HUES48 (cell line): ENCODE data around the gene WIPF1.

Experiments
- H3K27ac ChIP-seq: one replicate; pipeline ENCODE4 v1.7.0; 2013; ENCODE audit warnings: low read depth, low read length, inconsistent platforms
- H3K27me3 ChIP-seq: 2 replicates; pipeline ENCODE4 v1.6.1; 2013; ENCODE audit warnings: mild to moderate bottlenecking, low read length; ENCODE audit not compliant: control insufficient read depth, insufficient read depth
- H3K36me3 ChIP-seq: 2 replicates; pipeline ENCODE4 v1.6.1; 2013; ENCODE audit warnings: low read length; ENCODE audit not compliant: control insufficient read depth, insufficient read depth
- H3K4me1 ChIP-seq: 2 replicates; pipeline ENCODE4 v1.6.1; 2013; ENCODE audit warnings: mild to moderate bottlenecking, low read length; ENCODE audit not compliant: control insufficient read depth, insufficient read depth
- H3K4me3 ChIP-seq: 2 replicates; pipeline ENCODE4 v1.5.1; 2013; ENCODE audit warnings: mild to moderate bottlenecking, low read depth, low read length
- H3K9ac ChIP-seq: 2 replicates; pipeline ENCODE4 v1.6.1; 2013; ENCODE audit warnings: mild to moderate bottlenecking, low read depth, low read length, moderate library complexity
- H3K9me3 ChIP-seq: 2 replicates; pipeline ENCODE4 v1.6.1; 2013; ENCODE audit warnings: low read length; ENCODE audit not compliant: control insufficient read depth, insufficient read depth

The WIPF1 gene

DNA sequence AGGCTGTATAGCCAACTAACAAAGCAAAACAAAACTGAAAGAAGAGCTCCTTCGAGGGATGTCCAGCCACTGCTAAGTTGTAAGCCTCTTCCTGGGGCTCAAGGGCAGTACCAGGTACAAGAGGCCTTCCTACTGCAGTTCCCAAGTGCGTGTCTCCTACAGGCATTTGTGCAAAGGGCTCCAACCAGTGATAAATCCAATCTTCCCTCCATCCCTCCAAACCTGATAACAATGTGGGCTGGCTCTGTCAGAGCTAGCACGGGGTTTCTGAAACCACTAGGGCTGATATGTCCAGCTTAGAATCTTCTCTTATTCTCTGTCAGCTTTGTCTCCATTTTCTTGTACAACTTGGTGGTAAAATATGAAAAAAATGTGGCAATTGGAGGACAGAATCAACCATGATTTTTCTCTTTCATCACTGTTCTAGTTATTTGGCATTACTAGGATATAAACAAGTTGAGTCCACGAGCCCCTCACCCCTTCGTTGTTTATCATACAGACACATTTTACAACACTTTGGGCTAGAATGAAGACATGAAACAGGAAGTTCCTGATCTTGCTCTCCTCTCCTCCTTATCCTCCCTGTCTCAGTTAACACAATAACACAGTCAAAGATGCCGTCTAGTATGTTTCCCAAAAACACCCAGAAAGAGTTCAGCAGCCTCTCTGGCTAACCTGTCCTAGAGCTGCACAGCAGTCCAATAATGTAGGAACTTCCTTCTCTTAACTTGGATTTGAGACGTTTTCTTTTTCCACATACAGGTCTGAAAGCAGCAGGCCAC is 35.4 kb upstream of the WIPF1 start:
- H3K9me3 ChIP-seq = no peaks in the 10 kb centered on the region
- no peak overlapping the region for H3K9ac ChIP-seq
- H3K4me3 ChIP-seq = no peak overlapping the region
- no peaks in the 10 kb centered on the region for H3K27me3 ChIP-seq
- H3K36me3 ChIP-seq = no peaks in the 10 kb centered on the region
- peaks cover 10% of the 10 kb centered on the region for H3K4me1 ChIP-seq
- H3K27ac ChIP-seq = no peak overlapping the region

GRCh38 chr2:174631009-174631981 is 33.7 kb upstream of the WIPF1 start:
- Histone ChIP-seq H3K36me3 (no peaks in the 10 kb centered on the region), H3K4me3 (no peak overlapping the region), H3K9me3 (no peaks in the 10 kb centered on the region), H3K4me1 (peaks cover 10% of the 10 kb centered on the region), H3K9ac (no peak overlapping the region), H3K27me3 (no peaks in the 10 kb centered on the region), H3K27ac (no peak overlapping the region)

- H3K36me3 ChIP-seq = no peaks in the 10 kb centered on the region
- no peak overlapping the region for H3K9ac ChIP-seq
- peaks cover 10% of the 10 kb centered on the region for H3K4me1 ChIP-seq
- H3K4me3 ChIP-seq = no peak overlapping the region
- no peak overlapping the region for H3K27ac ChIP-seq
- H3K27me3 ChIP-seq = no peaks in the 10 kb centered on the region
- no peaks in the 10 kb centered on the region for H3K9me3 ChIP-seq
Observed at GRCh38 chr2:174630107-174630506, 32.5 kb upstream of the WIPF1 start.

- Histone ChIP-seq H3K27ac (no peak overlapping the region), H3K9ac (no peak overlapping the region), H3K9me3 (no peaks in the 10 kb centered on the region), H3K27me3 (no peaks in the 10 kb centered on the region), H3K36me3 (no peaks in the 10 kb centered on the region), H3K4me1 (peaks cover 7% of the 10 kb centered on the region), H3K4me3 (no peak overlapping the region)
Observed at GRCh38 chr2:174629506-174629905, 31.9 kb upstream of the WIPF1 start.

DNA sequence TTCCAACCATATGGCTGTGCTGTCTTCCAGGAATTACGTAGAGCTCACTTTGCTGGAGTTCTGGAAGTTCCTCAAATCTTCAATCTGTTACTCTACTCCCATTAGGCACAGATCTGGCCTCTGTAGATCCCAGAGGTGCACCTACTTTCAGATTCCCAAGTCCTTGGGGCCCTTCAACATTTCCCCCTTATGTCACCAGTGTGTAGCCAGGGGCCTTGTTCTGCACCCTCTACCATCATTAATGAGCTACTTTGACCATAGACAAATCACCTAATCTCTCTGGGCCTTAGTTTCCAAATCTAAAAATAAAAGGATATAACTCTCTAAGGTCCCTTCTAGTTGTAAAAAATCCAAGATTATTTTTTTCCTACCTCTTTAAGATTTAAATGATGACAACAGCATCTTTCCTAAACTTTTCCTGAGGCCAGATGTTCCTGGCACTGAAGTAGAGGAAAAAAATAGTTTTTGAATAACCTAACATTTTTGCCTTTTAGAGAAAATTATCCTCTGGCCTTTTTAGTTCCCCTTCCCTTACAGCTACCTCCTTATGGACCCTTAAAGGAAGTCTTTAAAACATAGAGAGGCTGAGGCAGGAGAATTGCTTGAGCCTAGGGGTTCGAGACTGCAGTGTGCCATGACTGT is 31.0 kb upstream of the WIPF1 start:
- Histone ChIP-seq H3K4me1 (no peaks in the 10 kb centered on the region; the same call in 1 of the 2 replicates), H3K27me3 (no peaks in the 10 kb centered on the region), H3K27ac (no peak overlapping the region), H3K9me3 (no peaks in the 10 kb centered on the region), H3K9ac (no peak overlapping the region), H3K36me3 (no peaks in the 10 kb centered on the region), H3K4me3 (no peak overlapping the region)

GRCh38 chr2:174627216-174627615 is 29.6 kb upstream of the WIPF1 start:
- Histone ChIP-seq H3K27me3 (no peaks in the 10 kb centered on the region), H3K27ac (no peak overlapping the region), H3K9ac (no peak overlapping the region), H3K9me3 (no peaks in the 10 kb centered on the region), H3K36me3 (no peaks in the 10 kb centered on the region), H3K4me1 (no peaks in the 10 kb centered on the region), H3K4me3 (no peak overlapping the region)

GRCh38 chr2:174624895-174625430 is 27.4 kb upstream of the WIPF1 start:
- no peak overlapping the region for H3K27ac ChIP-seq
- no peaks in the 10 kb centered on the region for H3K4me1 ChIP-seq
- no peak overlapping the region for H3K9ac ChIP-seq
- H3K4me3 ChIP-seq = no peak overlapping the region
- H3K36me3 ChIP-seq = no peaks in the 10 kb centered on the region
- H3K27me3 ChIP-seq = no peaks in the 10 kb centered on the region
- no peaks in the 10 kb centered on the region for H3K9me3 ChIP-seq

DNA sequence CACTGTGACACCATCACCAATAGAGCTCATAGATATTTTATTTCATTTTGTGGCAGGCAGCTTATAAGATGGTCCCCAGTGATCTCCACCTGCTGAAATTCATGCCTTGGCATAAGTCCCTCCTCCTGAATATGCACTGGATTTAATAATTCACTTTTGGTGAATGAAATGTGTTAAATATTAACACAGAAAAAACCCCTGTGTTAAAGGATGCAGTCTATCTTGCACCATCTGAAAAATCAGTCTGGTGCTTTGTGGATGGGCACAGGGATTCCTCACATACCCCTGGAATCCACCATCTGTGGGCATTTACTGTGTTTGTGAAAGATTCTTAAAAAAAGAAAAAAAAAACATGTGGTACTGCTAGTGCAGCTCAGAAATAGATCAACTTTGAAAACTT is 26.1 kb upstream of the WIPF1 start:
- Histone ChIP-seq H3K36me3 (no peaks in the 10 kb centered on the region), H3K27ac (no peak overlapping the region), H3K9me3 (no peaks in the 10 kb centered on the region), H3K27me3 (no peaks in the 10 kb centered on the region), H3K9ac (no peak overlapping the region), H3K4me1 (no peaks in the 10 kb centered on the region), H3K4me3 (no peak overlapping the region)

- Histone ChIP-seq H3K36me3 (no peaks in the 10 kb centered on the region), H3K9me3 (no peaks in the 10 kb centered on the region), H3K9ac (no peak overlapping the region), H3K4me1 (no peaks in the 10 kb centered on the region), H3K27me3 (no peaks in the 10 kb centered on the region), H3K27ac (no peak overlapping the region), H3K4me3 (no peak overlapping the region)
Observed at GRCh38 chr2:174623106-174623637, 25.6 kb upstream of the WIPF1 start.

- Histone ChIP-seq H3K27me3 (no peaks in the 10 kb centered on the region), H3K27ac (no peak overlapping the region), H3K4me3 (no peak overlapping the region), H3K36me3 (no peaks in the 10 kb centered on the region), H3K9me3 (no peaks in the 10 kb centered on the region), H3K4me1 (no peaks in the 10 kb centered on the region), H3K9ac (no peak overlapping the region)
Observed at GRCh38 chr2:174621323-174621722, 23.7 kb upstream of the WIPF1 start.
